ENCODE results near the gene TSEN2. TPM values are rescaled to one million over a fixed set of nuclear protein-coding genes. Genes with fewer than 3 reads are reported as not detected.

TSEN2 gene
- total and polyA plus RNA-seq, 2 of the 13 experiments (the other 11 are each of a cell fraction or from before 2014, with no cell fraction given), result 11.0 to 17.3 TPM

DNA sequence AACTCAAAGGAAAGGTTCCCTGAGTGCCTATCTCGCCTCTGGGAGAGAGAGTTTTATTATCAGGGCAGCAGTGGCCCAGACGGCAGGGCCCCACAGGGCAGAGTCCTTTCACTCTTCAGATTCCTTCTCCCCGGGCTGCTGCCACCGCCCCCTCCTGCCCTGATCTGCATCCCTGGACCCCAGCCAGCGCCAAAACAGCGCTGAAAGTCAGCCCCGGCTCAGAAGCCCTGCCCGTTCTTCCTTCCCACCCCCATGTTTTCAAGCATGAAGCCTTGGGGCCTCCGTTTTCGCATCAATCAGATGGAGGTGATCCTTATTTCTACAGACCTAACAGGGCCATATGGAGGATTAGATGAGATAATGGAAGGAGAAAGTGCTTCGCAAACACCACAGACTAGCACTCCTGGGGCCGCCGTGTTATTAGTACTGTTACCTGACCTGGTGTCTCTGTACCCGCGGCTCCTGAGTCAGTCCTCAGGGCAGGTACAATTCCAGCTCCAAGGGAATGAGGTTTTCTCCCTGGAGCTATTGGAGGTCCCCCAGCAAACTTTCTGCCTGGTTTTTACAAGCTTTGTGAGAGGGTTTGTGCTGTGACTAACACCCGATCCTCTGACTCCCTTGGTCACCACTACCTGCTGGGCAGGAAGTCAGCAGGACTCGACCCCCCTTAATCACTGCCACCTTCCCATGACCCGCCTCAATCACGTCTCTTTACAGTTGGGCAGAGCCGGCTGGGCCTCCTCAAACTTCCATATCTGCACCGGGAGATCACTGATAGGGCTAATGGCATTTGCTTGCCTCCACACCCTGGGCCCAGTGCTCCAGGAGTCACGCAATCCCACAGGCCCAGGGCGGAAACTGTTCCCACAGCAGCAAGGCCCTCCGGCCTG is 39.5 kb upstream of the TSEN2 start (continued):
- TF ChIP-seq, protein P1, sequence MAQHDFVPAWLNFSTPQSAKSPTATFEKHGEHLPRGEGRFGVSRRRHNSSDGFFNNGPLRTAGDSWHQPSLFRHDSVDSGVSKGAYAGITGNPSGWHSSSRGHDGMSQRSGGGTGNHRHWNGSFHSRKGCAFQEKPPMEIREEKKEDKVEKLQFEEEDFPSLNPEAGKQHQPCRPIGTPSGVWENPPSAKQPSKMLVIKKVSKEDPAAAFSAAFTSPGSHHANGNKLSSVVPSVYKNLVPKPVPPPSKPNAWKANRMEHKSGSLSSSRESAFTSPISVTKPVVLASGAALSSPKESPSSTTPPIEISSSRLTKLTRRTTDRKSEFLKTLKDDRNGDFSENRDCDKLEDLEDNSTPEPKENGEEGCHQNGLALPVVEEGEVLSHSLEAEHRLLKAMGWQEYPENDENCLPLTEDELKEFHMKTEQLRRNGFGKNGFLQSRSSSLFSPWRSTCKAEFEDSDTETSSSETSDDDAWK (CRISPR knock-in tag; IDR thresholded peaks at IDR 0.05), result no peak
- TF ChIP-seq KAT2B (IDR thresholded peaks at IDR 0.05; ENCODE audit: borderline replicate concordance, low read depth, low read length) (no peak), ZNF747 (CRISPR knock-in tag; IDR thresholded peaks at IDR 0.05; ENCODE audit: borderline replicate concordance) (no peak), HNRNPL (IDR thresholded peaks at IDR 0.05; ENCODE audit: low read depth, low read length) (peak; percentile 50; the same call in 1 of the 2 replicates), PAX8 (CRISPR knock-in tag; IDR thresholded peaks at IDR 0.05; ENCODE audit: borderline replicate concordance) (no peak), ZC3H13 (CRISPR knock-in tag; IDR thresholded peaks at IDR 0.05) (no peak), HMG20A (CRISPR knock-in tag; IDR thresholded peaks at IDR 0.05; ENCODE audit: borderline replicate concordance) (no peak), ZNF83 (CRISPR knock-in tag; IDR thresholded peaks at IDR 0.05; ENCODE audit: borderline replicate concordance) (no peak), ZNF720 (CRISPR knock-in tag; IDR thresholded peaks at IDR 0.05) (no peak), ZNF296 (CRISPR knock-in tag; conservative IDR thresholded peaks at IDR 0.05) (no peak), ZSCAN20 (CRISPR knock-in tag; IDR thresholded peaks at IDR 0.05; ENCODE audit: borderline replicate concordance) (0 out of 2 replicates have a peak, but pooled peaks have one; percentile 11), SRSF1 (optimal IDR thresholded peaks at IDR 0.05; ENCODE audit: low read depth, low read length) (no peak), NAIF1 (CRISPR knock-in tag; IDR thresholded peaks at IDR 0.05; ENCODE audit: borderline replicate concordance) (peak; percentile 65; the same call in 1 of the 2 replicates), ZNF501 (CRISPR knock-in tag; IDR thresholded peaks at IDR 0.05) (peak; percentile 64; the same call in 1 of the 2 replicates), KLF9 (CRISPR knock-in tag; IDR thresholded peaks at IDR 0.05; ENCODE audit: low read depth) (no peak), CBX5 (CRISPR knock-in tag; IDR thresholded peaks at IDR 0.05; ENCODE audit: borderline replicate concordance) (0 out of 2 replicates have a peak, but pooled peaks have one; percentile 21), EP300 (IDR thresholded peaks at IDR 0.05; ENCODE audit: low read depth in 2 of 2, low read length in 2 of 2) (peak; percentile 19 to 64; a peak in 3 of 4 replicates), EP300 (CRISPR knock-in tag; IDR thresholded peaks at IDR 0.05; ENCODE audit: borderline replicate concordance) (no peak; the same call in 1 of the 2 replicates), ELF4 (CRISPR knock-in tag; IDR thresholded peaks at IDR 0.05; ENCODE audit: borderline replicate concordance) (no peak), ZNF782 (CRISPR knock-in tag; IDR thresholded peaks at IDR 0.05; ENCODE audit: borderline replicate concordance) (no peak; the same call in 1 of the 2 replicates), NFIC (IDR thresholded peaks at IDR 0.05; ENCODE audit: low read length) (peak; percentile 77), SUZ12 (IDR thresholded peaks at IDR 0.05; ENCODE audit: low read depth, low read length) (no peak)
- TF ChIP-seq, protein P2, sequence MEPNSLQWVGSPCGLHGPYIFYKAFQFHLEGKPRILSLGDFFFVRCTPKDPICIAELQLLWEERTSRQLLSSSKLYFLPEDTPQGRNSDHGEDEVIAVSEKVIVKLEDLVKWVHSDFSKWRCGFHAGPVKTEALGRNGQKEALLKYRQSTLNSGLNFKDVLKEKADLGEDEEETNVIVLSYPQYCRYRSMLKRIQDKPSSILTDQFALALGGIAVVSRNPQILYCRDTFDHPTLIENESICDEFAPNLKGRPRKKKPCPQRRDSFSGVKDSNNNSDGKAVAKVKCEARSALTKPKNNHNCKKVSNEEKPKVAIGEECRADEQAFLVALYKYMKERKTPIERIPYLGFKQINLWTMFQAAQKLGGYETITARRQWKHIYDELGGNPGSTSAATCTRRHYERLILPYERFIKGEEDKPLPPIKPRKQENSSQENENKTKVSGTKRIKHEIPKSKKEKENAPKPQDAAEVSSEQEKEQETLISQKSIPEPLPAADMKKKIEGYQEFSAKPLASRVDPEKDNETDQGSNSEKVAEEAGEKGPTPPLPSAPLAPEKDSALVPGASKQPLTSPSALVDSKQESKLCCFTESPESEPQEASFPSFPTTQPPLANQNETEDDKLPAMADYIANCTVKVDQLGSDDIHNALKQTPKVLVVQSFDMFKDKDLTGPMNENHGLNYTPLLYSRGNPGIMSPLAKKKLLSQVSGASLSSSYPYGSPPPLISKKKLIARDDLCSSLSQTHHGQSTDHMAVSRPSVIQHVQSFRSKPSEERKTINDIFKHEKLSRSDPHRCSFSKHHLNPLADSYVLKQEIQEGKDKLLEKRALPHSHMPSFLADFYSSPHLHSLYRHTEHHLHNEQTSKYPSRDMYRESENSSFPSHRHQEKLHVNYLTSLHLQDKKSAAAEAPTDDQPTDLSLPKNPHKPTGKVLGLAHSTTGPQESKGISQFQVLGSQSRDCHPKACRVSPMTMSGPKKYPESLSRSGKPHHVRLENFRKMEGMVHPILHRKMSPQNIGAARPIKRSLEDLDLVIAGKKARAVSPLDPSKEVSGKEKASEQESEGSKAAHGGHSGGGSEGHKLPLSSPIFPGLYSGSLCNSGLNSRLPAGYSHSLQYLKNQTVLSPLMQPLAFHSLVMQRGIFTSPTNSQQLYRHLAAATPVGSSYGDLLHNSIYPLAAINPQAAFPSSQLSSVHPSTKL (CRISPR knock-in tag; IDR thresholded peaks at IDR 0.05), result peak; percentile 70
- TF ChIP-seq, protein P3, sequence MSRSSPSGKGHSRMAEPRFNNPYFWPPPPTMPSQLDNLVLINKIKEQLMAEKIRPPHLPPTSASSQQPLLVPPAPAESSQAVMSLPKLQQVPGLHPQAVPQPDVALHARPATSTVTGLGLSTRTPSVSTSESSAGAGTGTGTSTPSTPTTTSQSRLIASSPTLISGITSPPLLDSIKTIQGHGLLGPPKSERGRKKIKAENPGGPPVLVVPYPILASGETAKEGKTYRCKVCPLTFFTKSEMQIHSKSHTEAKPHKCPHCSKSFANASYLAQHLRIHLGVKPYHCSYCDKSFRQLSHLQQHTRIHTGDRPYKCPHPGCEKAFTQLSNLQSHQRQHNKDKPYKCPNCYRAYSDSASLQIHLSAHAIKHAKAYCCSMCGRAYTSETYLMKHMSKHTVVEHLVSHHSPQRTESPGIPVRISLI (CRISPR knock-in tag; IDR thresholded peaks at IDR 0.05; ENCODE audit: borderline replicate concordance), result no peak
